Hepatocyte (in vitro differentiated cells): ENCODE results near the gene SOX6.

Source experiments
- CTCF ChIP-seq: fragments of 200-600 bp; sonication (generic); IDR thresholded peaks from 2 replicates; pipeline ENCODE4 v1.5.1; 2016; ENCODE audit warnings: antibody characterized with exemption, mild to moderate bottlenecking; ENCODE audit not compliant: poor library complexity
- EZH2 ChIP-seq: fragments of 200-600 bp; sonication (generic); IDR thresholded peaks from 2 replicates; pipeline ENCODE4 v1.6.1; 2016; ENCODE audit warnings: antibody characterized with exemption, mild to moderate bottlenecking, borderline replicate concordance
- EZH2phosphoT487 ChIP-seq: fragments of 200-600 bp; sonication (generic); IDR thresholded peaks from one replicate; pipeline ENCODE4 v1.6.1; 2018; ENCODE audit warnings: antibody characterized with exemption, mild to moderate bottlenecking, low read depth, moderate library complexity; ENCODE audit not compliant: unreplicated experiment, severe bottlenecking

DNA sequence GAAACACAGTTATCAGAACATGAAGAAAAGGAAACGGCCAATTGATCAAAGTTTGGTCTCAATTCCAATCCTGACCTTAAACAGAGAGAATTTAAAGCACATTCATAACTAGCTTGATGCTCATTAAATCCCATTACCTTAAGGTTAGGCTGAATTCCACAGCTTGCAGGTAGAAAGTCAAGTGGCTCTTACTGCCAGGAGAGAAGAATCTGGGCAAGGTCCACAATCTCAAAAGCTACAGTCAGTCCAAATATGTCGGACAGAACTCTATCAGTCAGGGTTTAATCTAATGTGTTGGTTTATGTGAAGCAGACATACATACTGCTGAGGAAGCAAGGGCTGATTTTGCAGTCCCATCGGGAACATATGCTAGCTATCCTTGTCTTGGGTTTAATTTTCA, 348.8 kb downstream of the SOX6 start:
- no peak for TF ChIP-seq CTCF
- no peak for TF ChIP-seq EZH2phosphoT487
- TF ChIP-seq EZH2, result no peak
